Panc1 (cell line): ENCODE measurements around the gene RPH3AL. TPM values are rescaled to one million over a fixed set of nuclear protein-coding genes. Genes with fewer than 3 reads are reported as not detected.

Experiments used
- ATAC-seq: fragments of 200-7000 bp; cut with Tn5 transposase; 2 replicates; pipeline ENCODE4 v1.9.1; 2020; ENCODE audit warnings: mild to moderate bottlenecking, moderate library complexity
- BruUV-seq: library from RNA; stranded (reverse); fragments of 400-500 nt; replicated peaks from 2 replicates; lab custom pipeline; 2021; lab: Mats Ljungman, UMichigan
- CTCF ChIA-PET: fragments of 300-600 bp; sonication (Branson Sonifier 250); formaldehyde crosslinking; loops from one replicate; lab custom pipeline; 2022; ENCODE audit warnings: antibody characterized with exemption; lab: Charles Lee
- POLR2A ChIA-PET: fragments of 300-600 bp; sonication (Branson Sonifier 250); formaldehyde crosslinking; loops from one replicate; lab custom pipeline; 2022; ENCODE audit warnings: antibody characterized with exemption; lab: Charles Lee
- DNase-seq: peaks from one replicate; pipeline ENCODE4 v3.0.0-alpha.2; 2010; ENCODE audit warnings: low read depth, low spot score
- H3K27ac ChIP-seq: 2 replicates; pipeline ENCODE4 v1.5.1; 2011; ENCODE audit warnings: mild to moderate bottlenecking, low read length, inconsistent platforms
- H3K27me3 ChIP-seq: fragments of 200-500 bp; sonication (Bioruptor generic); 2 replicates; pipeline ENCODE4 v1.6.0; 2014; ENCODE audit warnings: low read length, inconsistent platforms; ENCODE audit not compliant: control insufficient read depth, insufficient read depth
- H3K36me3 ChIP-seq: fragments of 200-500 bp; sonication (Bioruptor generic); 2 replicates; pipeline ENCODE4 v1.5.1; 2014; ENCODE audit warnings: inconsistent platforms, mild to moderate bottlenecking, low read length, moderate library complexity; ENCODE audit not compliant: control insufficient read depth, insufficient read depth
- H3K4me1 ChIP-seq: 2 replicates; pipeline ENCODE4 v1.5.1; 2011; ENCODE audit warnings: inconsistent platforms, mild to moderate bottlenecking, low read length, moderate library complexity; ENCODE audit not compliant: control insufficient read depth, insufficient read depth
- H3K4me3 ChIP-seq, 2 experiments: 2 replicates each; pipeline ENCODE4 v1.5.1; 2011 to 2012; ENCODE audit warnings: low read depth in 2 of 2, low read length in 2 of 2, mild to moderate bottlenecking in 2 of 2, inconsistent platforms in 1 of 2, moderate library complexity in 1 of 2
- H3K9me3 ChIP-seq: fragments of 200-500 bp; sonication (Bioruptor generic); 2 replicates; pipeline ENCODE4 v1.5.1; 2014; ENCODE audit warnings: low read depth, mild to moderate bottlenecking, inconsistent platforms, low read length, moderate library complexity; ENCODE audit not compliant: control insufficient read depth, insufficient read depth
- CTCF ChIP-seq: fragments of 450-650 bp; IDR thresholded peaks from 2 replicates; pipeline ENCODE4 v1.5.1; 2017; ENCODE audit warnings: mild to moderate bottlenecking
- POLR2AphosphoS5 ChIP-seq: IDR thresholded peaks from 2 replicates; pipeline ENCODE4 v1.6.1; 2012; ENCODE audit warnings: mild to moderate bottlenecking, low read depth, low read length, moderate library complexity
- REST ChIP-seq, 2 experiments: IDR thresholded peaks; 2 replicates each; pipeline ENCODE4 v1.6.1; 2011 to 2012; ENCODE audit warnings: low read depth in 2 of 2, control low read depth in 1 of 2, low read length in 1 of 2, mild to moderate bottlenecking in 1 of 2, moderate library complexity in 1 of 2; ENCODE audit not compliant: insufficient read depth in 1 of 2
- SIN3A ChIP-seq: IDR thresholded peaks from 2 replicates; pipeline ENCODE4 v1.6.1; 2012; ENCODE audit warnings: low read depth, mild to moderate bottlenecking, low read length, moderate library complexity, borderline replicate concordance; ENCODE audit not compliant: insufficient read depth
- TCF7L2 ChIP-seq: IDR thresholded peaks from 2 replicates; pipeline ENCODE4 v1.6.1; 2011; ENCODE audit warnings: mild to moderate bottlenecking, low read depth, low read length, inconsistent platforms
- in situ Hi-C: cut with HindIII; loops from 2 replicates; pipeline ENCODE4 v1.10.0; 2016; ENCODE audit warnings: low sequenced_read_pairs, low pct_unique_long_range_greater_than_20kb
- intact Hi-C: fragments of 100-400 bp; cut with micrococcal nuclease; formaldehyde crosslinking; loops from one replicate; pipeline ENCODE4 v1.10.0; 2022; ENCODE audit not compliant: unreplicated experiment
- total RNA-seq: library from RNA; stranded (reverse); gene quantifications from one replicate; pipeline ENCODE4 v1.2.1, GENCODE V29; 2021; ENCODE audit not compliant: unreplicated experiment

RPH3AL gene
- total RNA-seq, 1 experiment from 2014 or later: 2.2 TPM

- no peak for ATAC-seq
- intact Hi-C loops: no loop called here
- BruUV-seq: no TSS peak
Measured at GRCh38 chr17:285751-286422, 66.7 kb downstream of the RPH3AL start.

GRCh38 chr17:284676-285355 is 67.8 kb downstream of the RPH3AL start:
- BruUV-seq: no TSS peak
- in situ Hi-C loops (no loop called here), intact Hi-C loops (no loop called here)
- Histone ChIP-seq H3K27ac (no peak overlapping the region), H3K36me3 (no peaks in the 10 kb centered on the region), H3K9me3 (no peaks in the 10 kb centered on the region), H3K27me3 (no peaks in the 10 kb centered on the region), H3K4me3 (no peak overlapping the region), H3K4me1 (no peaks in the 10 kb centered on the region)
- POLR2A ChIA-PET: no interaction called here
- CTCF ChIA-PET: no interaction called here
- no peak for DNase-seq
- ATAC-seq: no peak
- TF ChIP-seq CTCF (no peak), TCF7L2 (no peak), REST (IDR thresholded peaks at IDR 0.05; ENCODE audit: insufficient read depth in 1 of 2, low read depth in 2 of 2, low read length in 1 of 2) (no peak), SIN3A (no peak)

More at GRCh38 chr17:285751-286422, 66.7 kb downstream of the RPH3AL start:
- Histone ChIP-seq H3K36me3 (no peaks in the 10 kb centered on the region), H3K4me3 (no peak overlapping the region), H3K27ac (no peak overlapping the region), H3K27me3 (no peaks in the 10 kb centered on the region), H3K9me3 (no peaks in the 10 kb centered on the region), H3K4me1 (no peaks in the 10 kb centered on the region)
- TF ChIP-seq REST (IDR thresholded peaks at IDR 0.05; ENCODE audit: insufficient read depth in 1 of 2, low read depth in 2 of 2, low read length in 1 of 2) (no peak), TCF7L2 (no peak), POLR2AphosphoS5 (no peak), SIN3A (no peak), CTCF (no peak)
- ChIA-PET CTCF (no interaction called here), POLR2A (no interaction called here)
- in situ Hi-C loops: no loop called here
- no peak for DNase-seq
